IMR-90 (cell line): ENCODE data around the gene MRPL12. TPM values are rescaled to one million over a fixed set of nuclear protein-coding genes. Genes with fewer than 3 reads are reported as not detected.

ENCODE experiments used
- ATAC-seq: fragments of 200-7000 bp; cut with Tn5 transposase; 2 replicates; pipeline ENCODE4 v1.9.1; 2020; ENCODE audit warnings: low read depth, mild to moderate bottlenecking, moderate library complexity
- BruUV-seq: library from RNA; stranded (reverse); fragments of 400-500 nt; replicated peaks from 2 replicates; lab custom pipeline; 2021; lab: Mats Ljungman, UMichigan
- CTCF ChIA-PET: fragments of 300-600 bp; formaldehyde crosslinking; extraction: SDS; loops from one replicate; lab custom pipeline; 2021; ENCODE audit warnings: antibody characterized with exemption; lab: Yijun Ruan, JAX
- POLR2A ChIA-PET: fragments of 300-600 bp; sonication (Branson Sonifier 250); formaldehyde crosslinking; loops from one replicate; lab custom pipeline; 2022; ENCODE audit warnings: antibody characterized with exemption; ENCODE audit not compliant: unreplicated experiment; lab: Charles Lee
- DNase-seq: peaks from one replicate; pipeline ENCODE4 v3.0.0; 2013
- H2AFZ ChIP-seq: replicated peaks from 2 replicates; pipeline ENCODE3; 2013; ENCODE audit warnings: low read length, mild to moderate bottlenecking; ENCODE audit not compliant: poor library complexity
- H2AK5ac ChIP-seq: 2 replicates; pipeline ENCODE4 v1.6.1; 2013; ENCODE audit warnings: low read depth, low read length, inconsistent platforms
- H2AK9ac ChIP-seq: replicated peaks from 2 replicates; pipeline ENCODE3; 2013; ENCODE audit warnings: mild to moderate bottlenecking, low read depth, low read length, moderate library complexity; ENCODE audit not compliant: poor library complexity
- H2BK120ac ChIP-seq: 2 replicates; pipeline ENCODE4 v1.6.1; 2013; ENCODE audit warnings: low read depth, low read length, inconsistent platforms
- H2BK15ac ChIP-seq: 3 replicates; pipeline ENCODE4 v1.6.1; 2013; ENCODE audit warnings: low read depth, low read length, inconsistent platforms
- H2BK20ac ChIP-seq: 2 replicates; pipeline ENCODE4 v1.6.1; 2013; ENCODE audit warnings: low read depth, mild to moderate bottlenecking, inconsistent platforms, low read length, moderate library complexity
- H2BK5ac ChIP-seq: 2 replicates; pipeline ENCODE4 v1.6.1; 2013; ENCODE audit warnings: mild to moderate bottlenecking, low read depth, low read length, inconsistent platforms; ENCODE audit not compliant: poor library complexity, severe bottlenecking
- H3K14ac ChIP-seq: replicated peaks from 2 replicates; pipeline ENCODE4 v1.6.1; 2013; ENCODE audit warnings: low read depth, low read length, inconsistent platforms
- H3K18ac ChIP-seq: 2 replicates; pipeline ENCODE4 v1.6.1; 2013; ENCODE audit warnings: low read depth, low read length, control low read depth
- H3K23ac ChIP-seq: 2 replicates; pipeline ENCODE4 v1.6.1; 2013; ENCODE audit warnings: low read depth, low read length, inconsistent platforms
- H3K27ac ChIP-seq: 2 replicates; pipeline ENCODE4 v1.5.1; 2013; ENCODE audit warnings: mild to moderate bottlenecking, control low read depth, low read length; ENCODE audit not compliant: insufficient read depth
- H3K27me3 ChIP-seq: 2 replicates; pipeline ENCODE4 v1.6.1; 2013; ENCODE audit warnings: low read length; ENCODE audit not compliant: control insufficient read depth, insufficient read depth
- H3K36me3 ChIP-seq: 2 replicates; pipeline ENCODE4 v1.6.1; 2013; ENCODE audit warnings: low read length, mixed read lengths; ENCODE audit not compliant: control insufficient read depth, insufficient read depth
- H3K4ac ChIP-seq: 2 replicates; pipeline ENCODE4 v1.6.1; 2013; ENCODE audit warnings: low read depth, low read length, inconsistent platforms
- H3K4me1 ChIP-seq: 2 replicates; pipeline ENCODE4 v1.6.1; 2013; ENCODE audit warnings: low read length, mixed read lengths; ENCODE audit not compliant: control insufficient read depth, insufficient read depth
- H3K4me2 ChIP-seq: 2 replicates; pipeline ENCODE4 v1.6.1; 2013; ENCODE audit warnings: low read depth, mild to moderate bottlenecking, control low read depth, low read length, moderate library complexity
- H3K4me3 ChIP-seq: 2 replicates; pipeline ENCODE4 v1.5.1; 2013; ENCODE audit warnings: low read depth, mild to moderate bottlenecking, control low read depth, low read length, moderate library complexity; ENCODE audit not compliant: insufficient read depth
- H3K56ac ChIP-seq: 2 replicates; pipeline ENCODE4 v1.6.1; 2013; ENCODE audit warnings: low read length, inconsistent platforms; ENCODE audit not compliant: insufficient read depth; ENCODE audit errors: extremely low read depth
- H3K79me1 ChIP-seq, 2 experiments: 2 replicates each; pipeline ENCODE4 v1.6.1; 2013; ENCODE audit warnings: low read length in 2 of 2, inconsistent platforms in 1 of 2, low read depth in 1 of 2
- H3K9ac ChIP-seq: 2 replicates; pipeline ENCODE4 v1.6.1; 2013; ENCODE audit warnings: low read depth, low read length, control low read depth
- H3K9me1 ChIP-seq: 2 replicates; pipeline ENCODE4 v1.6.1; 2013; ENCODE audit warnings: low read length, inconsistent platforms; ENCODE audit not compliant: insufficient read depth
- H3K9me3 ChIP-seq: 2 replicates; pipeline ENCODE4 v1.6.1; 2013; ENCODE audit warnings: low read length; ENCODE audit not compliant: control insufficient read depth, insufficient read depth
- H4K20me1 ChIP-seq: 2 replicates; pipeline ENCODE4 v1.6.1; 2013; ENCODE audit warnings: low read length, inconsistent platforms; ENCODE audit not compliant: insufficient read depth
- H4K5ac ChIP-seq: 2 replicates; pipeline ENCODE4 v1.6.1; 2013; ENCODE audit warnings: mild to moderate bottlenecking, low read depth, low read length, control low read depth
- H4K8ac ChIP-seq, 2 experiments: 2 replicates each; pipeline ENCODE4 v1.6.1; 2013; ENCODE audit warnings: low read depth in 2 of 2, low read length in 2 of 2, control low read depth in 1 of 2, inconsistent platforms in 1 of 2
- H4K91ac ChIP-seq: 2 replicates; pipeline ENCODE4 v1.6.1; 2013; ENCODE audit warnings: low read depth, low read length, inconsistent platforms; ENCODE audit not compliant: insufficient read depth
- BHLHE40 ChIP-seq: fragments of 150-350 bp; IDR thresholded peaks from 2 replicates; pipeline ENCODE4 v1.6.1; 2016; ENCODE audit warnings: mild to moderate bottlenecking, low read depth, low read length
- CEBPB ChIP-seq: IDR thresholded peaks from 2 replicates; pipeline ENCODE4 v1.6.1; 2012; ENCODE audit warnings: low read depth, low read length, improper control_type of control experiment
- CHD1 ChIP-seq: IDR thresholded peaks from 2 replicates; pipeline ENCODE4 v1.6.1; 2012; ENCODE audit warnings: low read depth, low read length, improper control_type of control experiment
- ELK1 ChIP-seq: fragments of 150-350 bp; IDR thresholded peaks from 2 replicates; pipeline ENCODE4 v1.6.1; 2016; ENCODE audit warnings: low read depth, mild to moderate bottlenecking, low read length, moderate library complexity, borderline replicate concordance
- FOS ChIP-seq: fragments of 150-350 bp; IDR thresholded peaks from 2 replicates; pipeline ENCODE4 v1.6.1; 2016; ENCODE audit warnings: low read depth, low read length
- MAZ ChIP-seq: IDR thresholded peaks from 2 replicates; pipeline ENCODE4 v1.6.1; 2012; ENCODE audit warnings: low read depth, mild to moderate bottlenecking, low read length, improper control_type of control experiment, moderate library complexity, borderline replicate concordance
- MXI1 ChIP-seq: IDR thresholded peaks from 2 replicates; pipeline ENCODE4 v1.6.1; 2012; ENCODE audit warnings: low read depth, mild to moderate bottlenecking, low read length, moderate library complexity, borderline replicate concordance
- NFE2L2 ChIP-seq: fragments of 150-350 bp; IDR thresholded peaks from 2 replicates; pipeline ENCODE4 v1.6.1; 2016; ENCODE audit warnings: low read depth, mild to moderate bottlenecking, low read length
- POLR2A ChIP-seq: IDR thresholded peaks from 2 replicates; pipeline ENCODE4 v1.6.1; 2012; ENCODE audit warnings: mild to moderate bottlenecking, low read depth, low read length
- RCOR1 ChIP-seq: IDR thresholded peaks from 2 replicates; pipeline ENCODE4 v1.6.1; 2012; ENCODE audit warnings: mild to moderate bottlenecking, low read length, improper control_type of control experiment; ENCODE audit not compliant: insufficient replicate concordance
- RFX5 ChIP-seq: IDR thresholded peaks from 2 replicates; pipeline ENCODE4 v1.8.0; 2012; ENCODE audit warnings: low read depth, mild to moderate bottlenecking, low read length, moderate library complexity
- SMC3 ChIP-seq: fragments of 150-350 bp; IDR thresholded peaks from 2 replicates; pipeline ENCODE4 v1.6.1; 2016; ENCODE audit warnings: low read depth, mild to moderate bottlenecking, antibody characterized with exemption, low read length, moderate library complexity
- USF2 ChIP-seq: fragments of 150-350 bp; IDR thresholded peaks from 2 replicates; pipeline ENCODE4 v1.6.1; 2017; ENCODE audit warnings: mild to moderate bottlenecking, antibody characterized with exemption, low read length, low read depth
- WGBS, 2 experiments: methylation state at CpG; one replicate each; pipeline versions ENCODE4 v1.1.5 to v1.1.7; 2013; ENCODE audit warnings: missing lambda C conversion rate in 2 of 2; ENCODE audit not compliant: insufficient read length in 1 of 2; ENCODE audit errors: extremely low coverage in 2 of 2; 5-methylcytosine and 5-hydroxymethylcytosine counted together
- dilution Hi-C: fragments of 300-500 bp; cut with HindIII; formaldehyde crosslinking; loops from one replicate; pipeline ENCODE4 v1.14.3; 2018; ENCODE audit warnings: low sequenced_read_pairs; ENCODE audit not compliant: unreplicated experiment
- in situ Hi-C: fragments of 300-500 bp; cut with MboI; formaldehyde crosslinking; loops from 3 replicates; pipeline ENCODE4 v1.14.3; 2019; ENCODE audit warnings: low sequenced_read_pairs, inconsistent platforms, mixed read lengths
- intact Hi-C: fragments of 100-400 bp; cut with micrococcal nuclease; formaldehyde crosslinking; loops from 2 replicates; pipeline ENCODE4 v1.10.0; 2022
- polyA plus RNA-seq, 3 experiments: library from polyadenylated mRNA; depleted of rRNA; stranded (reverse); fragments of >200 nt; gene quantifications; 2 replicates each; pipeline ENCODE4 v1.2.3, GENCODE V29; 2012; ENCODE audit warnings: low replicate concordance in 1 of 3
- total RNA-seq: library from RNA; depleted of rRNA; stranded (reverse); fragments of >200 nt; gene quantifications from 2 replicates; pipeline ENCODE4 v1.2.3, GENCODE V29; 2012

MRPL12 gene
- total and polyA plus RNA-seq, 2 of the 4 experiments (the other 2 are of a cell fraction) = 17.2 to 111 TPM

GRCh38 chr17:81710514-81711308 is 7.5 kb downstream of the MRPL12 start (continued):
- no peak for TF ChIP-seq SMC3
- TF ChIP-seq CHD1 = no peak
- no peak for TF ChIP-seq MXI1
- no peak for TF ChIP-seq FOS

GRCh38 chr17:81711814-81712467 is 8.8 kb downstream of the MRPL12 start, which contains the start of gene SLC25A10:
Gene SLC25A10, plus strand, starts transcription at chr17:81712284. Its CDS starts 143 bp downstream, at chr17:81712427.
- dilution Hi-C loops (no loop called here), in situ Hi-C loops (no loop called here)
- no TSS peak for BruUV-seq
- no peak for TF ChIP-seq POLR2A
- no peak for TF ChIP-seq RFX5
- no peak for TF ChIP-seq CHD1
- TF ChIP-seq MAZ = no peak
- peak; percentile 33; the same call in 1 of the 2 replicates for TF ChIP-seq FOS
- TF ChIP-seq RCOR1 = no peak
- no peak for TF ChIP-seq ELK1
- TF ChIP-seq MXI1 = peak; percentile 57; the same call in 1 of the 2 replicates
- TF ChIP-seq NFE2L2 = no peak
- TF ChIP-seq CEBPB = no peak
- peak; percentile 77 for TF ChIP-seq USF2
- TF ChIP-seq BHLHE40 = peak; percentile 28

More at GRCh38 chr17:81711814-81712467, 8.8 kb downstream of the MRPL12 start, which contains the start of gene SLC25A10:
- peak; percentile 64 for DNase-seq
- no peak within 1 kb of the TSS for H2BK15ac ChIP-seq
- no peak within 1 kb of the TSS for H3K56ac ChIP-seq
- WGBS, 2 experiments = 1% methylated on average over 26 of the region's 89 CpGs; no CpG with 5 or more reads in 1 of the 2 experiments
- no peak within 1 kb of the TSS for H2BK120ac ChIP-seq
- H3K23ac ChIP-seq = peak within 1 kb of the TSS; percentile 71
- H3K79me1 ChIP-seq = peaks cover 14 to 36% of the 10 kb centered on the region in 2 experiments
- peaks cover 8% of the 10 kb centered on the region for H3K9me1 ChIP-seq
- H3K4me3 ChIP-seq = peak within 1 kb of the TSS; percentile 87
- H3K9ac ChIP-seq = peak within 1 kb of the TSS; percentile 46
- H2BK5ac ChIP-seq = peak within 1 kb of the TSS; percentile 60
- H3K4me1 ChIP-seq = peaks cover 18% of the 10 kb centered on the region
- no peak within 1 kb of the TSS for H3K4ac ChIP-seq
- intact Hi-C loops = no loop called here
- no peaks in the 10 kb centered on the region; the same call in 1 of the 2 replicates for H4K20me1 ChIP-seq
- H3K14ac ChIP-seq = no peak within 1 kb of the TSS; the same call in 1 of the 2 replicates
- no peak within 1 kb of the TSS for H4K91ac ChIP-seq
- no peak within 1 kb of the TSS for H2BK20ac ChIP-seq
- 0 out of 2 replicates have a peak within 1 kb of the TSS, but pooled peaks have one; percentile 38 for H2AK5ac ChIP-seq
- ATAC-seq = peak; percentile 94
- POLR2A ChIA-PET = no interaction called here
- peak within 1 kb of the TSS; percentile 96 for H2AFZ ChIP-seq
- H3K18ac ChIP-seq = no peak within 1 kb of the TSS
- no peak within 1 kb of the TSS for H4K5ac ChIP-seq
- CTCF ChIA-PET = no interaction called here
- H3K27ac ChIP-seq = peak within 1 kb of the TSS; percentile 45; the same call in 1 of the 2 replicates
- no peaks in the 10 kb centered on the region for H3K27me3 ChIP-seq
- H4K8ac ChIP-seq = peak within 1 kb of the TSS in 1 of 2 experiments; percentile 74; a peak in 1 of 4 replicates
- H3K4me2 ChIP-seq = peak within 1 kb of the TSS; percentile 89
- peak within 1 kb of the TSS; percentile 95 for H2AK9ac ChIP-seq
- H3K9me3 ChIP-seq = no peaks in the 10 kb centered on the region
- peaks cover 4% of the 10 kb centered on the region; the same call in 1 of the 2 replicates for H3K36me3 ChIP-seq
